Transverse colon (tissue), 4 donors: ENCODE data around the gene GALNT12.

Experiments used
- CTCF ChIP-seq, 5 experiments: fragments of 200-600 bp in 3 of 5; fragments of 450-650 bp in 2 of 5; sonication (generic) in 3 of 5; IDR thresholded peaks; 1 replicate in 2 of 5; 2 replicates in 3 of 5; pipeline ENCODE4 v1.5.1; 2016 to 2017; ENCODE audit warnings: antibody characterized with exemption in 5 of 5, inconsistent platforms in 3 of 5, mild to moderate bottlenecking in 2 of 5, moderate library complexity in 1 of 5
- EP300 ChIP-seq: sonication (generic); formaldehyde crosslinking; IDR thresholded peaks from one replicate; pipeline ENCODE4 v1.6.1; 2017; ENCODE audit warnings: antibody characterized with exemption, low read depth
- POLR2A ChIP-seq: fragments of 450-650 bp; IDR thresholded peaks from one replicate; pipeline ENCODE4 v1.6.1; 2016; ENCODE audit warnings: antibody characterized with exemption, mild to moderate bottlenecking, moderate library complexity
- POLR2AphosphoS5 ChIP-seq, 3 donors: sonication (generic); formaldehyde crosslinking; IDR thresholded peaks; one replicate each; pipeline ENCODE4 v1.6.1; 2016; ENCODE audit warnings: antibody characterized with exemption in 3 of 3

GRCh38 chr9:98778711-98779530, 28.5 kb upstream of the GALNT12 start:
- TF ChIP-seq CTCF (IDR thresholded peaks at IDR 0.05) (no peak), POLR2A (no peak), POLR2AphosphoS5 (IDR thresholded peaks at IDR 0.05) (no peak), EP300 (no peak)
